ENCODE data around the gene TSPEAR.
"Not testable (repeated sequence)": the region's sequence is repeated elsewhere in the genome, so short reads cannot be mapped to it uniquely, and the experiment has no call there.

Gene TSPEAR

GRCh38 chr21:44589094-44589493 lies 122.3 kb downstream of the TSPEAR start:
- DNase-seq (ENCODE audit: low read depth in 2 of 2) = no peak

DNA sequence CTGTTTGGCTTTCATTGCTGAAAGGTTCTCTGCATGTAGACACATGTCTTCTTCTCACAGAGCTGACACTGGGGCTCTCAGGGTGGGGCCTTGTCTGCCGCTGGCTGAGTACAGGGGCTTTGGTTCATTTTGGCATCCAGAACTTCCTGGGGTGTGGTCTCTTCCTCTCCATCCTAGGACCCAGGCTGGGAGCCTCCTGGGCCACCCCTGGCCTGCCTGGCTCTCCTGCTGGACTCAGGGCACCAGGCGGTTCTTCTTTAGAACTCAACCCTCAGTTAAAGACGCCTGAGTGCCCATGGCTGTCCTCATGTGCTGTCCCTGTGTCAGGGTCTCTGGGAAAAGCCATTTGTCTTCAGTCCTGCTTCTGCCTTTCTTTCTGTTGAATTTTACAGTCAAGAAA lies 125.5 kb downstream of the TSPEAR start:
- no peak for DNase-seq (ENCODE audit: low read depth in 2 of 2)

DNA sequence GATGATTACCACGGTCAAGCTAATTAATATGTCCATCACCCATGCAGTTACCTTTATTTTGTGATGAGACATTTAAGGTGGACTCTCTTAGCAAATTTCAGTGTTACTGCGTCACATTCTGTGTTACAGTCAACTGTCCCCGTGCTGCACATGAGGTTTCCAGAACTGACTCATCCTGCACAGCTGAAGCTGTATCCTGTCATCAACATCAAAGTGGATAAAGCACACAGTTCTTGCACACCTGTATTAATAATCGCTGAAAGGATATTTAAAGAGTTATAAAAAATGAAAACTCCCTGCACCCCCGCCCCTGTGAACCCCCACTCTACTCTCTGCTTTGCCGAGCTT lies 127.6 kb downstream of the TSPEAR start:
- no peak for DNase-seq (ENCODE audit: low read depth in 2 of 2)

DNA sequence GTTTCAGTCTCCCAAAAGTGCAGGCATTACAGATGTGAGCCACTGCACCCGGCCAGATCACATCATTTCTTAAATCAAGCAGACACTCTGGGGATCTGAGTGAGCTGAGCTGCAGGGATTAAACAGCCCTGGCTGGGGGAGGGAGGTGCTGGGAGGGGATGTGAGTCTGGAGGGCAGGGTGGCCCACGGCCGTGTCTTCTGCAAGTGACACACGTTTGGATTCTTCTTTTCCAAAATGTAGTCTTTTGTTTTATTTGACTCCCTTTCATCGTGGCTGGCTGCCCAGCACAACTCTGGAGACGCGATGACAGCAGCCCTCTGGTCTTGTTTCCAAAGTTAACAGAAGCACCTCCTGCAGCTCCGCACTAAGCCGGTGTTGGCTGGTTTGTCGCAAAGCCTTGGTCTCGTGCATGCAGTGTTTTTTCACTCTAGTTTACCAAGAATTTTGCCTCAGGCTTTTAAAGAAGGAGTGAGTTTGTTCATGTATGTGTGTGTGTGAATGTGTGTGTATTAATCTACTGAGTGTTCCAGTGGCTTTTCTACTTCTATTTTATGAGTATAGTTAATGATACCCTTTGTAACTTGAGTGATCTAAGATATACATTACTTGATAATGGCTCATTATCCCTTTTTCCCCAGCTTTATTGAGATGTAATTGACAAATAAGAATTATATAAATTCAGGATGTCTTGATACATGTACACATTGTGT lies 128.1 kb downstream of the TSPEAR start:
- DNase-seq (ENCODE audit: low read depth in 2 of 2) = no peak

DNA sequence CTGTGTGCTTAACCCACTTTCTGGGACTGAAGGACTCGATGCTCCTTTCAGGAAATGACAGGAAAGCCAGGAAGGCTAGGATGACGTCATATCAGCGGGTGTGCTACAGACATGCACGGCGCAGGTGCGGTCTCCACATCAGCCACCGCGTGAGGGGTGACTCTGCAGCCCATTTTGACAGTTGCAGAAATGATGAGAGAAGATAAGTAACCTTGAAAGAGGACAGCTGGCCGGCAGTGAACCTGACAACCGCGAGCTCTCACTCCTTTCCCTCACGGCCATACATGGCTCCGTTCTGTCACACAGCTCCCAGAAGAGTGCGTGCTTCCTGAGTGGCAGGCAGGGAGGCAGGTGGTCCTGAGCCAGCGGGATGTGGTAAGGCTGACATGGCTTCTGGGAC lies 129.3 kb downstream of the TSPEAR start:
- DNase-seq (ENCODE audit: low read depth in 2 of 2) = no peak

DNA sequence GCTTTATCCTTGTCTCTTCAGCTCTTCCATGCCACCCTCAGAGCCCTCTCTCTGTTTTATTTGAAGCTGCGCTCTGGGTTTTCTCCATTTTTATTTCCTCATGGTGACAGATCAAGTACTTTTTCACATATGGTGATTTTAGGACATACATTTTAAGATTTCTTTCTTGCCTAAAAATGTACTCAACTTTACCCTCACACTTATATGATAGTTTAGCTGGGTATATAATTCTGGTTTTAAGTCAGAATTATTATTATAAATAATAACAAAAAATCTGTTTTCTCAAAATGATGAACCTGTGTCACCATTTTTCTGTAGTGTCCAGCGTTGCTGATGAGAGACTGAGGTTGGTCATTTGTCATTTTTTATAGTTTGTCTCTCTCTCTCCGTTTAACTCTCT lies 130.2 kb downstream of the TSPEAR start:
- no peak for DNase-seq (ENCODE audit: low read depth in 2 of 2)

DNA sequence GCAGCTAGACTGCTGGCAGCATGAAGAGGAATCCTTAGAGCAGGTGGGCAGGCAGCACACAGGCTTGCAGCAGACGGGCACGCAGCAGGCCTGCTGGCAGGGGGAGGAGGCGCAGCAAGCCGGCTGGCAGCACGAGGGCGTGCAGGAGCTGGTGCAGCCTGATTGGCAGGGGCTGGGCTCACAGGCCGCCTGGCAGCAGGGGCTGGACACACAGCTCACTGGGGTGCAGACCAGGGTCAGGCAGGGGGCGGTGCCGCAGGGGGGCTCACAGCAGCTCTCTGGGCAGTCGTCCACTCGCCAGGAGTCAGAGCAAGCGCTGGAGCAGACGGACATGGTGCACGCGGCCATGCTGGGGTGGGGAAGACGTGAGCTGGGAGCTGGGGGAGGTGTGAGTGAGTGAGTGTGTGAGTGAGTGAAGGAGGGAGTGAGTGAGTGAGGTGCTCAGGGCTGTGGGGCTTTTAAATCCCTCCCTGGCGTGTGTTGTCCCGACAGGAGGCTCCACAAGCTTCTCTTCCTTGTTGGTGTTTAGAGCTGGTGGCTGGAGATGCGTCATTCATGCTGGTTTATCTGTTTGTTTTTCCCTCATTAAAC lies 131.0 kb downstream of the TSPEAR start, which contains the start of gene KRTAP10-5:
Gene KRTAP10-5 (minus strand): TSS at position 374 of the 591 bp plus-strand sequence. CDS start 26 bp downstream, at position 348.
- not testable (repeated sequence) for DNase-seq (ENCODE audit: low read depth in 2 of 2)

DNA sequence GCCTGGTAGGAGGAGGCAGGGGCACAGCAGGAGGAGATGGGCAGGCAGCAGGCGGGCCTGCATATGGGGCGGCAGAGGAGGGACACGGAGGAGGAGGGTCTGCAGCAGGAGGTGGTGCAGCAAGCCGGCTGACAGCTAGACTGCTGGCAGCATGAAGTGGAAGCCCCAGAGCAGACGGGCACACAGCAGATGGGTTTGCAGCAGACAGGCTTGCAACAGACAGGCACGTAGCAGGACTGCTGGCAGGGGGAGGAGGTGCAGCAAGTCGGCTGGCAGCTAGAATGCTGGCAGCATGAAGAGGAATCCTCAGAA lies 131.6 kb downstream of the TSPEAR start:
- no peak for DNase-seq (ENCODE audit: low read depth in 2 of 2)

DNA sequence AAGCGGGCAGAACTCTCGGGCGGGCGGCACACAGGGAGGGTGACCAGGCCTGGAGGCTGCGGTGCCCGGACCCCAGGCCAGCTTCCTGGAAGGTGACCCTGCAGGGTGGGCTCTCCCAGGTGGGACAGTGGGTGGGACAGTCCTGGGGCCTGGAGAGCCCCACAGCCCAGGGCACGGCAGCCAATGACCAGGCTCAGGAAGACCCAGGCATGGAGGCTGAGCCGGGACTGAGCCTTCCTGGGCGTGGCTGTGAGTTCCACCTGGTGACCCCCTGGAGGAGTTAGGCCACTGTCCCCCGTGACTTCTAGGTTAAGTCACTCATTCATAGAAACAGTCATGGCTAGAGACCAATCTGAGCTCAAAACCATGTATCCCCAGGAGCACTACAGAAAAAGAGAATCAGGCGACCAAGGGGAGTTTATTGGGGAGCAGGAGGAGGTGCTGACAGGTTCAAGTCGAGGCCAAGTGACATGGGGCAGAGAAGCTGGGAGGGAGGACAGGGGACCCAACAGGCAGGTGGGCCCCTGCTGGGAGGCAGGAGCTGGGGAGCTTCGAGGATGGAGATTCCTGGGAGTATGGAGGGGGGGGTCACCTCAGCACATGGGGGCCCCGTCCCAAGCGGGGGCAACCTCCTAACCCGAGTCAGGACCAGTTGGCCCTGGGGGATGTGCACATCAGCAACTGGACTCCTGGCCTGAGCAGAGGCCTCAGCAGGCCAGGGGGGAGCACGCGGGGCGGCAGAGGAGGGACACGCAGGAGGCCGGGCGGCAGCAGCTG lies 132.1 kb downstream of the TSPEAR start:
- DNase-seq (ENCODE audit: low read depth in 2 of 2) = no peak

- DNase-seq (ENCODE audit: low read depth in 2 of 2) = no peak
Observed at GRCh38 chr21:44578371-44579055, 132.9 kb downstream of the TSPEAR start.

- DNase-seq (ENCODE audit: low read depth in 2 of 2) = no peak
Observed at GRCh38 chr21:44576025-44576420, 135.3 kb downstream of the TSPEAR start.

GRCh38 chr21:44575307-44576024 lies 135.9 kb downstream of the TSPEAR start:
- no peak for DNase-seq (ENCODE audit: low read depth in 2 of 2)

DNA sequence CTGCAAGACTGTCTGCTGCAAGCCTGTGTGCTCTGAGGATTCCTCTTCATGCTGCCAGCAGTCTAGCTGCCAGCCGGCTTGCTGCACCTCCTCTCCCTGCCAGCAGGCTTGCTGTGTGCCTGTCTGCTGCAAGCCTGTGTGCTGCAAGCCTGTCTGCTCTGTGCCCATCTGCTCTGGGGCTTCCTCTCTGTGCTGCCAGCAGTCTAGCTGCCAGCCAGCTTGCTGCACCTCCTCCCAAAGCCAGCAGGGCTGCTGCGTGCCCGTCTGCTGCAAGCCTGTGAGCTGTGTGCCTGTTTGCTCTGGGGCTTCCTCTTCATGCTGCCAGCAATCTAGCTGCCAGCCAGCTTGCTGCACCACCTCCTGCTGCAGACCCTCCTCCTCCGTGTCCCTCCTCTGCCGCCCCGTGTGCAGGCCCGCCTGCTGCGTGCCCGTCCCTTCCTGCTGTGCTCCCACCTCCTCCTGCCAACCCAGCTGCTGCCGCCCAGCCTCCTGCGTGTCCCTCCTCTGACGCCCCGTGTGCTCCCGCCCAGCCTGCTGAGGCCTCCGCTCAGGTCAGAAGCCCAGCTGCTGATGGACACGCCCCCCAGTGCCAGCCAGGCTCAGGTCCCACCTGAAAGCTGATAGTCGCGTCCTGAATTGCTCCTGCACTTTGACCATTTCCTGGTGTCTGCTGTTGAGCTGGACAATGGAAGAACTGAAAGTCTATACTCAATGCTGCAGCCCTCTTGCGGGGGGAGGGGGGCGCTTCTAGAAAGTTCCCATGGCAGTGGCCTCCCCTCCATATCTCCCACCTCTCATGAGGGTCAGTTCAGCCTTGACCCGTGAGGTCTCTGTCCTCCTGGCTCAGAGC lies 136.7 kb downstream of the TSPEAR start:
- DNase-seq (ENCODE audit: low read depth in 2 of 2) = no peak

- not testable (repeated sequence) for DNase-seq (ENCODE audit: low read depth in 2 of 2)
Observed at GRCh38 chr21:44573630-44574456, 137.5 kb downstream of the TSPEAR start, which contains the start of gene KRTAP10-4. Gene KRTAP10-4, plus strand, starts transcription at chr21:44573729. Its CDS starts 30 bp downstream, at chr21:44573759.

- DNase-seq (ENCODE audit: low read depth in 2 of 2) = no peak
Observed at GRCh38 chr21:44572959-44573583, 138.3 kb downstream of the TSPEAR start.

DNA sequence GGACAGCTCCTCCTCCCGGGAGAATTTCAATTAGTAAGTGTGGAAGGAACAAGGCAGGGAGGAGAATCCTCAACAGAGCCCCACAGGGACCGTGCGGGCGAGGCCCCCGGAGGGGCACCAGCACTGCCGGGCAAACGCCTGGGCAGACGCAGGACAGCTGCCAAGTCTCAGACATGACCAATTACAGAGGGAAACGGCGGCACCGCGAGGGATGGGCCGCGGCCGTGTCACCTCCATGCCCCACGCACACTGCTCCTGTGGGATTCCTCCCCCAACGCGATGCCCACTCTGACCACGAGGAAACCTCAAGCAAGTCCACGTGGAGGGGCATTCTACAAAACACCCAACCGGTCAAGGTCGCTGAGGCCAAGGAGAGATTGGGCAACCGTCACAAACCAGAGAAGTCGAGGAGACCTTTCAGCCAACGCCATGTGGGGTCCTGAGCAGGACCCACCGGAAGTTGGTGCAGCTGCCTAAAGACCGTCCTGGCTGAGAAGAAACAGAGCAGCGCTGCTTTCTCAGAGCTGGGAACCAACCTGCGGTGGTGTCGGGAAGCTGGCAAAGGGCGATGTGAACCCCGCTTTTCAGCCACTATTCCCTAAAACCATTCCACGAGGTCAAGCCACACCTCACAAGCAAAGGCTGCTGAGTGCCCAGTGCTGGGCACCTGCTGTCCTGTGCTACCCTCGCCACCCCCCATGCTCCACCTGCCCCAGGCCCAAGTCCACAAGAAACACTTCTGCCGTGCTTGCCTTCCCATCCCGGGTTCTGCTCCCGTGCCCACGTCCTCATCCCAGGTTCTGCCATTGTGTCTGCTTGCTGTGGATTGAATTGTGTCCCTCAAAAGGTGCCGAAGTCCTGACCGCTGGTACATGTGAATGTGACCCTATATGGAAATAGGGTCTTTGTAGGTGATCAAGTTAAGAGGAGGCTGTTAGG lies 139.3 kb downstream of the TSPEAR start:
- DNase-seq (ENCODE audit: low read depth in 2 of 2) = no peak

DNA sequence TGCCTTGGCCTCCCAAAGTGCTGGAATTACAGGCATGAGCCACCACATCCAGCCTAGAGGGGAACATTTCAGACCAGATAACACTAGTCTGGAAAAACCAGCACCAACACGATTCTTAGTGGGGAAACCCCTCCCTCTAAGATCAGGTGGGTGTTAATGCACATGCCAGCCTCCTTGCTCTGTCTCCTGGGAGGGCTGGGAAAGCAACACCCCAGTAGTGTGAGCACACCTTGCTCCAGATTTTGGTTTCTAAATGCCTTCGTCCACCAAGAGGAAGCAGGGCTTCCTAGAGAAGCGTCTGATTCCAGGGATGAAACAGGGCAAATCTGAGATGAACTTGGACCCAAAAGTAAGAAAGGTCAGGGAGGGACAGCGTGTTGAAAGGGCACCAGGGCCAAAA lies 140.1 kb downstream of the TSPEAR start:
- DNase-seq (ENCODE audit: low read depth in 2 of 2) = no peak

DNA sequence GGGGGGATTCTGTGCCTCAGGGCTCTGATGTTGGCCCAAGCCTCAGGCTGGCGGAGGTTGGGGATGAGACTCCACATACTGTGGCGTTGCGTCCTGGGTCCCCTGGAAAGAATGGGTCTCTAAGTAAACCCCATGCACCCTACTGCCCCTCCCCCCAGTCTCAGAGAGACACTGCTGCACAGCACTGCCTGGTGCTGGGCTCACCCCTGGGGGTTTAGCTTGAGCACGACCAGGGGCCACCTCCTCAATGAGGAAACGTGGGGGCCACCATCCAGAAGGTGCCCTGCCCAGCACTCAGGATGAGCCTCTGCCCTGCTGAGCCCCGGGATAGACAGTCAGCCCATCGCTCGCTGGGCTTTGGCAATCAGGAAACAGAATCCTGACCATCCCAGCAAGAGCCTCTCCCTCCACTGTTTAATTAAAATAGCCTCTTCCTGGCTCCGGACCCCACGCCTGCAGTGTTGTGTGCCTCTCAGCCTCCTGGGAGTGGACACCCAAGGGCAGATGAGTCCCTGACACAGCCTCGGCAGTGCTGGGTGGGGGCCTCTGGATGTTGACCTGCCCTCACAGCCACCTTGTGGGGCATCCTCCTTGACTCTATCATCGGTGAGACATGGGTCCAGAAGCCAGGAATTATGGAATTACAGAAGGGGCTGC lies 141.4 kb downstream of the TSPEAR start:
- DNase-seq (ENCODE audit: low read depth in 2 of 2) = no peak
